G401.6 (cell line): ENCODE results near the gene TMCO6.

ENCODE experiments used
- FAIRE-seq: peaks from 2 replicates; lab custom pipeline; 2012; peaks lifted over from hg19 to GRCh38; lab: Jason Lieb, UNC

The TMCO6 gene

GRCh38 chr5:140673187-140673976, 34.1 kb downstream of the TMCO6 start, which contains the start of gene DND1:
Gene DND1 (minus strand): TSS chr5:140673576. CDS start chr5:140673542, 34 bp downstream.
- FAIRE-seq = no peak

GRCh38 chr5:140674211-140674610, 35.0 kb downstream of the TMCO6 start:
- FAIRE-seq = no peak

GRCh38 chr5:140674629-140675028, 35.4 kb downstream of the TMCO6 start:
- no peak for FAIRE-seq

GRCh38 chr5:140677947-140678346, 38.7 kb downstream of the TMCO6 start:
- FAIRE-seq = no peak

GRCh38 chr5:140678993-140679392, 39.7 kb downstream of the TMCO6 start:
- no peak for FAIRE-seq

GRCh38 chr5:140690376-140690932, 51.2 kb downstream of the TMCO6 start:
- FAIRE-seq = no peak

GRCh38 chr5:140690941-140691924, 52.0 kb downstream of the TMCO6 start, which contains the start of the genes HARS1 and HARS2:
Gene HARS1 (minus strand): TSS chr5:140691370. CDS start chr5:140691304, 66 bp downstream.
Gene HARS2 (plus strand): TSS chr5:140691455. CDS start chr5:140691649, 194 bp downstream.
- peak; percentile 94 for FAIRE-seq

GRCh38 chr5:140694276-140694675, 55.0 kb downstream of the TMCO6 start:
- no peak for FAIRE-seq
